Activated CD4-positive, alpha-beta T cell treated with anti-CD3 and anti-CD28 coated beads, Interleukin-2, amount 50 U/mL, for 48 hours (primary cell): Measurements from ENCODE around the gene MTCH2.
"Not testable (repeated sequence)": the region's sequence is repeated elsewhere in the genome, so short reads cannot be mapped to it uniquely, and the experiment has no call there.

Source experiments
- DNase-seq, 2 experiments: peaks; one replicate each; pipeline ENCODE4 v3.0.0-alpha.2; 2020

Gene MTCH2

DNA sequence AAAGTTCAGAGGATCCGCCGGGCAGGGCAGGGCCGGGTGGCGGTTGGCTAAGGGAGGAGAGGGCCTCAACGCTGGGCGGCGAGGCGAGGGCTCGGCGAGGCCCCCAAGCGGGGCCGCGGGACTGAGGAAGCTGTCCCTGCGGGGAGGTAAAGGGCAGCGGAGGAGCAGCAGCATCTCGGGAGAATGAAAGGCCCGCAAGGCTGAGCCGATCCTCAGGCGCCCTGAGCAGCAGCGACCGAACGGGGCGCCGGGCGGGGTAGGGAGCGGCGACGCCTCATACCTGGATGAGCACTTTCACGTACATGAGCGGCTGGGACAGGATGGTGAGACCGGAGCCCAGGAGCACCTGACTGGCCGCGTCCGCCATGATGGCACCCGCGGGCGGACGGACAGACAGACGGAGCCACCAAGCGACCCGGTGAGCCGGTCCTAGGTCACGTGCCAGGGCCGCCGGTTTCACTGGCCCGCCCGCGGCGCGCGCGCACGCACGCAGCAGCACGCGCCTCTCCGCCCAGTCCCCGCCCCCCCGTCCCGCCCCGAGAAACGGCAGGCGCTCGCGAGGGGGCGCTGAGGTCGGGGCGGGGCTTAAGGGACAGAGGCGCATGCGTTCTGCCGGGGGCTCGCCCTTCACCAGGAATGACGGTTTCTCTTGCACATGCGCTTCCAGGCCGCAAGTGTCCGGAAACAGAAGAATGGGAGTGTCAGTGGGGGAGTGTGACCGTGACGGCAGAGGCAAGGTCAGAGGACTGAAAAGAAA, at the start of gene MTCH2:
TSS of gene MTCH2 (minus strand) at position 461 of the 757 bp plus-strand sequence. CDS start at position 367, 94 bp downstream.
- peak; percentile 96 to 97 for DNase-seq

DNA sequence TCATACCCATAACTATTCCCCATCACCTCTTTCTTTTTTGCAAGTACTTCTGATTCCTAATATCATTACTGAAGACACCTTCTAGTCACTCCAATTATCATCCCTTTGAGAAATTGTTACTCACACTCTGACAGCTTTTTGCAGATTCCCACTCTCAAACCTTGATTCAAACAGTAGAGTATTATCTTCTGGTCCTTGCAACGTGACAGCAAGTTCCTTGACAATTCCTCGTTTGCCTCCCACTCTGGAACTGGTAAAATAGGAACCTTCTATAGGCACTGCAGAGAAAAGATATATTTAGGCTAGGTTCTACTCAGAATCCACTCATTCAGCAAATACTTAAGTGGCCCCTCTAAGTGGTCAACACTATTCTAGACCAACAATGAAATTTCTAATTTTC, 49.6 kb upstream of the MTCH2 start:
- DNase-seq: no peak

DNA sequence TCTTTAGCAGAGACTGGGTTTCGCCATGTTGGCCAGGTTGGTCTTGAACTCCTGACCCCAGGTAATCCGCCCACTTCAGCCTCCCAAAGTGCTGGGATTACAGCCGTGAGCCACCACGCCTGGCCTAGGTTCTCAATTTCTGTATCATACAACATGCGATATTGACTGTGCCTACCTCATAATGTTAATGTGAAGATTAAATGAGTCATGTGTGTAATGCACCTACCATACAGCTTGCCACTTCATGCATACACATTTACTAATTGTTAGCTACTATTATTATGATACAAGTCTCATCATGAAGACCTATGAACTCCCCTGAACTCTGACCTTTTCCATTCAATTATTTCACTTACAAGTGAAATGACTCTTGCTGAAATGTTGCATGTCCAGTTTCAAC, 47.1 kb upstream of the MTCH2 start:
- DNase-seq: no peak

DNA sequence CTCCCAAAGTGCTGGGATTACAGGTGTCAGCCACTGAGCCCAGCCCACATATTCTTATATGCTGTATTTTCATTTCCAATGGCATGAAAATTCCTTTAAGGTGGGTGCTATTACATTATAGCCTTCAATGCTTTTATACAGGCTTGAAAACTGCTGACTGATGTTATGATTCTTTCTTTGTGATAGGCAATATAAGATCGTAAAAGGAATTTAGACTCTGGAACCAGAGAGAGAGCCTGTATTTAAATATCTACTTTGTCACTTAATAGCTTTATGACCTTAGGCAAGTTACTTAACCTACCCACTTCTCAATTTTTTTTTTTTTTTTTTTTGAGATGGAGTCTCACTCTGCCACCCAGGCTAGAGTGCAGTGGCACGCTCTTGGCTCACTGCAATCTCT, 46.6 kb upstream of the MTCH2 start:
- no peak for DNase-seq

DNA sequence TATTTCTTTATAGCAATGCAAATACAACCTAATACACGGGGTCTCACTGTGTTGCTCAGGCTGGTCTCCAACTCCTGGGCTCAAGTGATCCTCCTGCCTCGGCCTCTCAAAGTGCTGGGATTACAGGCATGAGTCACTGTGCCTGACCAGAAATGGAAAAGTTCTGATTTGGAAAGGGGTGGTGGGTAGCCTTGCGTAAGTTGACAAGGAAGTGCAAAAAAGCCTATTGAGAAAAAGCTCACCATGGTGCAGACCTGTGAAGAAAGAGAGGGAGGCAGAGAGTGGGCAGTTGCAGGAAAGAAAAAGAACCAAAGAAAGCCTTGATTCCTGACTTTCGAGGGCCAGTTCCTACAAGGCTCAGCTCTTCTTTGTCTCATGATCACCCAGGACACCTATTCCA, 45.8 kb upstream of the MTCH2 start:
- DNase-seq: no peak

DNA sequence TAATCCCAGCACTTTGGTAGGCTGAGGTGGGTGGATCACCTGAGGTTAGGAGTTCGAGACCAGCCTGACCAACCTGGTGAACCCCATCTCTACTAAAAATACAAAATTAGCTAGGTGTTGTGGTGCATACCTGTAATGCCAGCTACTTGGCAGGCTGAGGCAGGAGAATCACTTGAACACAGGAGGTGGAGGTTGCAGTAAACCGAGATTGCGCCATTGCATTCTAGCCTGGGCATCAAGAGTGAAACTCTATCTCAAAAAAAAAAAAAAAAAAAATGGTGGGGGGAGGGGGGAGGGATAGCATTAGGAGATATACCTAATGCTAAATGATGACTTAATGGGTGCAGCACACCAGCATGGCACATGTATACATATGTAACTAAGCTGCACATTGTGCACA, 44.3 kb upstream of the MTCH2 start:
- not testable (repeated sequence) for DNase-seq

DNA sequence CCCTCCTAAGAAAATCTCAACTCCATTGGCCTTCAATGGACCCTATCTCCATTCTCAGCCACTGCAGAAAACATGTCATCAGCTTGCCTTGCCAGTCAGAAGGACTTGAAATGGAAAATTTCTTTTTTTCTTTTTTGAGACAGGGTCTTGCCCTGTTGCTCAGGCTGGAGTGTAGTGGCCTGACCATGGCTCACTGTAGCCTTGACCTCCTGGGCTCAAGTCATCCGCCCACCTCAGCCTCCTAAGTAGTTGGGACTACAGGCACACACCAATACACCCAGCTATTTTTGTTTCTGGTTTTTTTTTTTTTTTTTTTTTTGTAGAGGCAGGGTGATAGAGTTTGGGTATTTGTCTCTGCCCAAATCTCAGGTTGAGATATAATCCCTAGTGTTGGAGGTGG, 43.8 kb upstream of the MTCH2 start:
- DNase-seq: no peak

DNA sequence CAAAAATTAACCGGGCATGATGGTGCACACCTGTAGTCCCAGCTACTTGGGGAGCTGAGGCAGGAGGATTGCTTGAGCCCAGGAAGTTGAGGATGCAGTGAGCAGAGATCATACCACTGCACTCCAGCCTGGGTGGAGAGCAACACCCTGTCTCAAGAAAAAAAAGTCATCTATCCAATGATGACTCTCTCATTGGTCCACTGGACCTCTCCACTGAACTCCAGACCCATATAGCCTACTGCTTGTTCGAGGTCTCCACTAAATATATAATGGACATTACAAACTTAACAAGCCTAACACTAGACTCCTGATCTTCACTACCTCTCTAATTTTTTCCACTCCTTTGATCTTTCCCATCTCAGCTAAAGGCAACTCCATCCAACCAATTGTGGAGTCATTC, 33.5 kb upstream of the MTCH2 start:
- DNase-seq: no peak

DNA sequence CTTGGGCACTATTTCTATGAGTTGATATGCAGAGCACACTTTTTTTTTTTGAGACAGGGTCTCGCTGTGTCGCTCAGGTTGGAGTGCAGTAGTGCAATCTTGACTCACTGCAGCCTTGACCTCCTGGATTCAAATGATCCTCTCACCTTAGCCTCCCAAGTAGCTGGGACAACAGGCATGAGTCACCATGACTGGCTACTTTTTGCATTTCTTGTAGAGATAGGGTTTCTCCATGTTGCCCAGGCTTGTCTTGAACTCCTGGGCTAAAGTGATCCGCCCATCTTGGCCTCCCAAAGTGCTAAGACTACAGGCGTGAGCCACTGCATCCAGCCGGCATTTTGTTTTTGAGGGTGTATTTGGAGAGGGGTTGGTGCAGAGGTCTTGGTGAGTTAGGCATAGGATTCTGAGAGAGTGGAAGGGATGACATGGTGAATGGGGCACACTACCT, 29.9 kb upstream of the MTCH2 start:
- DNase-seq: no peak

DNA sequence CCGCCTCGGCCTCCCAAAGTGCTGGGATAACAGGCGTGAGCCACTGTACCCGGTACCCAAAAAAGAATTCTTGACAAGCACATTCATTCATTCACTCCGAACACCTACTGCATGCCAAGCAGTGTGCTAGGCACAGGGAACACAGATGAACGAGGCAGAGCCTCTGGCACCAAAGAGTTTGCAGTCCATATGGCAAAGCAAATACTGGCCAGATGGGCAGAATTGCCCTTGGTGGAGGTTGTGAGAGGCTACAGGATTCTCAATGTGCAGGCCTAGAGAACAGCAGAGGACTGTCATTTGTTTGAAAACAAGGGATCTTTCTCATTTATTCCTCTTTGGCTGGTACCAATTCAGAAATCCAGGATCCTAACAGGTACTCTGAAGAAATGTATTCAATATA, 27.5 kb upstream of the MTCH2 start:
- no peak for DNase-seq

DNA sequence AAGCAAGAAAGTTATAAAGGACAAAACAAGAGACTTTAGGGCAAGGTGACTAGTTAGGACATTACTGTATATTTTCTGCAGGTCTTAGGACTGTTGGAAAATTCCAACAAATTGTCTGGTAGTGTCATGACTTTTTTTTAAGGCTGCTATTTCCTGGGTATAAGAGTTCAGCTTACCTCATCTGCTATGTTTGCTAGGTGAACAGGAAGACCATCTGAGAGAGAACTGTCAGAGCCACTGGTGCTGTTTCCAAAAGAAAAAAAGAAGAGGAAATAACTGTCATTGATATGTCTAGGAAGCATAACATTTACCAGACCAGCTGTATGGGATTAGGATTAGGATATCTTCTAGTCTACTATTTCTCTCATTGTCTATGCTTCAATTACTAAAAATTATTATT, 26.3 kb upstream of the MTCH2 start:
- no peak for DNase-seq

DNA sequence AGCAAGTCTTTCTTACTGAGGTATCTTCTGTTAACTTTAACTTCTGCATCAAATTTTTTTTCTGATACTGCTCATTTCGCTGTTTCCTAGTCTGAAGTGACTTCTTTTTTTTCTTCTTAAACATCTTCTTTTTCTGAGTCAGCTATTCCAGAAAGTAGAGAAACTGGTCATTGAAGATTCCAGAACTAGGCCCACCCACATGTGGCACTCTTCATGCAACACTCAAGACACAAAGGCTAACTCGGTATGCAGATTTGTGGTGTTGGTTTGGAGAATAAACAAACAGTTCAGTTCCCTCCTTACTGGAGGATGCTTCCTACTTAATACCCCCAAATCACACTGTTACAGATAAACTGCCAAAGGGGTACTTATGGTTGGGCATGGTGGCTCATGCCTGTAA, 25.2 kb upstream of the MTCH2 start:
- no peak for DNase-seq

DNA sequence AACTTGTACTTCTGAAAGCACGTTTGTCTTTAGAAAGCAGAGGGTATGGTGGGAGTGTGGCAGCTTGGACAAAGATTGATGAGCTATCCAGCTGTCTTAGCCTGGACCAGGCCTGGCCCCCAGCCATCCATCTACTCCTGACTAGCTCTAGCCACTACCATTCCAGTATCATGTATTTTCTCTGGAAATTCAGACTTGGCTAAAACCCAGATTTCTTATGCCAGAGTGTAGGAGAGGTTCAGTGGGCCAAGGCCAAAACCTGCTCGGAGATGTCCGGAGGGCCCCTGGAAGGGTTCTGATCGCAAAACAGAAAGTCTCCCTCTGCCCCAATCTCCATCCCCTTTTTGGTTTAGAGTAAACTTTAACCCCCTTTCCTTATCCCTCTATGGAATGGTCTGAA, 24.8 kb upstream of the MTCH2 start:
- no peak for DNase-seq

DNA sequence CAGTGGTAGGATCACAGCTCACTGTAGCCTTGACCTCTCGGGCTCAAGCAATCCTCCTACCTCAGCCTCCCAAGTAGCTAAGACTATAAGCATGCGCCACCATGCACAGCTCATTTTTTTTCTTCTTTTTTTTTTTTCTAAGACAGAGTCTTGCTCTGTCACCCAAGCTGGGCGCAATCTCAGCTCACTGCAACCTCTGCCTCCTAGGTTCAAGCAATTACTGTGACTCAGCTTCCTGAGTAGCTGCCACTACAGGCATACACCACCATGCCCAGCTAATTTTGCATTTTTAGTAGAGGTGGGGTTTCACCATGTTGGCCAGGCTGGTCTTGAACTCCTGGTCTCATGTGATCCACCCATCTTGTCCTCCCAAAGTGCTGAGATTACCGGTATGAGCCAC, 22.6 kb upstream of the MTCH2 start:
- peak; percentile 9 to 25 for DNase-seq

DNA sequence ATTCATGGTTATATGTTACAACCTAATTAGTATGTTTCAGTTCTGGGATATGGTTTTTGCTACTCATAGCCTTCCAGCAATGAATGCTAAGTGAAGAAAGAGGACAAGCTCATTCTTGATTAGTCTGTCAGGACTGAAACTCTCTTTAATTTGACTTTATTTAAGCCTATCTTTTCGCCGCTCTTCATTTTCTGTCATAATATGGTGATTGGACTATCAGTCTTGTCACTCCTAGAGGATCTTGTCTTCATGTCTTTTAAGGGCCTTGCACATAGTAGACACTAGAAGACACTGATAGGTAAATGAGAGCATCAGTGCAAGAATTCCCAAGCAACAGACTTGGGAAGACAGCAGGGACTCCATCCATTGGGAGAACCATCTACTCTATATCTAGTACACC, 18.9 kb upstream of the MTCH2 start:
- no peak for DNase-seq

DNA sequence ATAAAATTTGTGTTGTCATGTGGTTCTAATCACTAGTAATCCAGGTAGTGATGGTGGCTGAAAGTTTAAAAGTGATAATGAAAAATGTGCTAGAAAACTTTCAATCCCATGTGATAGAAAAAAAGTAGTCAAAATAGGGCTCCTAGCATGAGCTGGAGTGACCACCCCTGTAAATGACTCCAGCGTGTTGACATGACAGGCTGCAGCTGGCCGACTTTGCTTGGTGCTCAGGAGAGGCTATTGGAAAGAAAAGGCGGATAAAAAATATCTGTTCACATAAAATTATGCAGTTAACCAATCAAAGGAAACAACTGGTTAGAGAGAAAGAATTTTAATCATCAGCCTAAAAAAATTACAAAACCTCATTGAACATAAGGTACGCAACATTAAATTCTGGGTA, 16.9 kb upstream of the MTCH2 start:
- no peak for DNase-seq

DNA sequence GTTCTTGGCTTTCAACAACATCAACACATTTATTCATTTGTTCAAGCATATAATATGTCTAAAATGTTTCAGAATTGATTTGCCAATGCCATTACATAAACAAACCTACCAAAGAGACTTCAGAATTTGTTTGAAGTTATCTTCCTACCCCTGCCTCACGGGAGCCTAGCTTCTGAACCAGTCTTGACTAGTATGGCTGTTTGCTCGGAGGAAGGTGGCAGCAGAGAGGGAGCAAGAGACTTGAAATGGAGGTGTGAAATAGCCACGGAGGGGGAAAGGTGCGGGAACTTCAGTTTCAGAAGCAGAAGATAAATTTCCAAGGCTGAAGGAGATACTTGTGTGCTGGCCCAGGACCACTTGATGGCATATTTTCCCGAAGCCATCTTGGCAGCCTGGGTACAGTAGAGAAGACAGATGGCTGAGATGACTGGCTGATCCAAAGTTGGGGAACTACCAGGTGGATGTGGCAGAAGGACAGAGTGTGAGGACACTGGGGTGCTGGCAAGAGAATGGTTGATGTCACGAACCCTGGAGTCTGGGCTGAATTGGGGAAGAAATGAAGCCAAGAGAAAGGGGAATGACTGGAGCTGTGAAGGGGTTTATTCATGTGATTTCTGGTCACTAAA, 14.0 kb upstream of the MTCH2 start:
- no peak for DNase-seq

DNA sequence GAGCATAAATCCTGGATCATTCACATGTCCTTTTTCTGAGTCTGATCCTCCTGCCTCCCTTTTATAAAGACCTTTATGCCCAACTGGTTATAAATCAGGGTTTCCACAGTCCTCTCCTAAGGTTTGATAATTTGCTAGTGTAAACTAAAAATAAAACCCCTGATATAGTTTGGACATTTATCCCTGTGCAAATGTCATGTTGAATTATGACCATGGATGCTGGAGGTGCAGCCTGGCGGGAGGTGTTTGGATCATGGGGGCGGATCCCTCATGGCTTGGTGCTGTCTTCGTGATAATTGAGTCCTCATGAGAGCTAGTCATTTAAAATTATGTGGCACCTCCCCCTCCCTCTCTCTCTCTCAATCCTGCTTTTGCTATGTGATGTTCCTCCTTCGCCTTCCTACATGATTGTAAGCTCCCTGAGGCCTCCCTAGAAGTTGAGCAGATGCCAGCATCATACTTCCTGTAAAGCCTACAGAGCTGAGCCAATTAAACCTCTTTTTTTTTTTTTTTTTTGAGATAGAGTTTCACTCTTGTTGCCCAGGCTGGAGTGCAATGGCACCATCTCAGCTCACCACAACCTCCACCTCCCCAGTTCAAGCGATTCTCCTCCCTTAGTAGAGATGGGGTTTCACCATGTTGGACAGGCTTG, 9.6 kb upstream of the MTCH2 start:
- no peak for DNase-seq

DNA sequence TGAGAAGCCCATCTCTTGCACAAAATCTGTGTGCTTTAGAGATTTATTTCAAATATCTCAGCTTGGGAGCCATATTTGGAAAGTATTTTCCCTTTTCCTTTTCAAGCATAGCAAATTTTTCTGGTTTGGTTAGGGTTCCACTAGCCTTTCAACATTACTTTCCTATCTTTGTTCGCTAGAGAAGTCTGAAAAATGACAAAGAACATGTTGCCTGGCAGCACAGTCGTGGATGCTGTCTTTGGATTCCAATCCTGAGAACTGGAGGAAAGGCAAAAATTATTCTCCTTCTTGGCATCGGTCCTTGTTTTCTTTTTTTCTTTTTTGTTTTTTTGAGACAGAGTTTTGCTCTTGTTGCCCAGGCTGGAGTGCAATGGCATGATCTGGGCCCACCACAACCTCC, 6.9 kb upstream of the MTCH2 start:
- no peak for DNase-seq

DNA sequence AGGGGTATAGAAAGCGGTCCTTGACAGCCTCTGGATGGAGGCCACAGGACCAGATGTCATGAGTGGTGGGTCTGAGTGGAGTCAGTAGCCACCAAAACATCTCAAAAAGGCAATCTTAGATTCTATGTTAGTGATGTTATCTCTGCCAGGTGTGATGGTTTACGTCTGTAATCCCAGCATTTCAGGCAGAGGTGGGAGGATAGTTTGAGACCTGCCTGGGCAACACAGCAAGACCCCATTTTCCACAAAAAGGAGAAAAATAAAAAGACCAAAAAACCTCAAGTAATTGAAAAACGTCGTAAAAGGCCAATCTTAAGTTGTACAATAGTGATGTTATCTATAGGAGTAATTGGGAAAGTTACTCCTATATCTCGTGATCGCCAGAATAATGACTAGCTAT, 3.7 kb upstream of the MTCH2 start:
- DNase-seq: no peak

DNA sequence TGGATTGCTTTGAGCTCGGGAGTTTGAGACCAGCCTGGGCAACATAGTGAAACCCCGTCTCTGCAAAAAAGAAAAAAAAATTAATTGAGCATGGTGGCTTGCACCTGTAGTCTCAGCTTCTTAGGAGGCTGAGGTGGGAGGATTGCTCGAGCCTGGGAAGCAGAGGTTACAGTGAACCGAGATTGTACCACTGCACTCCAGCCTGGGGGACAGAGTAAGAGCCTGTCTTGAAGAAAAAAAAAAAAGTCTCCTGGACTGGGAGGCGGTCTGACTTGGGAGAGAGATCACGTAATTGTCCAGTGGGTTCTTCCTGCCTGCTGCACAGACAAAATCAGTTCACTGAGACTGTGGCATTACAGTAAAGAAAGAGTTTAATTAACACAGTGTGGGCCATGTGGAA, 3.1 kb upstream of the MTCH2 start:
- DNase-seq: no peak

DNA sequence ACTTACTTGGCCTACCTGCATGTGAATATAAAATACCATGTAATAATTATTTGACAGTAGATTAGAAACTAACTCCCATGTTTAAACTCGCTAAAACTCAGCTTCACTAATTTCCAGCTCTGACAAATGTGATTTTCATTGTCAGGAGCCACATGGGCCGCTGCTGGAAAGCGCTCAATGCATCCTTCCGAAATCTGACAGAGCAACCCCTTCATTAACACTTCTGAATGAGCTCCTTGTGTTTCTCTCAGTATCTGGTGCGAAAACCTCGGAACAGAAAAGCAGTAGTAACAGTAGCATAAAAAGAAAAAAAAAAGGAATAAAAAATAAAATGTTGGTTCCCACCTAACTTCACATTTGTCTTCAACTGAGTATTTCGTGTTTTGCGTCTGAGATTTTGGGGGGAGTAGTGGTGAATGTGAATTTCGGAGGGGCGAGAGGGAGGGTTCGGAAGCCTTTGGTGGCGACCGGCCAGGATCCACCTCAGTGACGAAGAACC, 710 bp downstream of the MTCH2 start:
- no peak for DNase-seq

DNA sequence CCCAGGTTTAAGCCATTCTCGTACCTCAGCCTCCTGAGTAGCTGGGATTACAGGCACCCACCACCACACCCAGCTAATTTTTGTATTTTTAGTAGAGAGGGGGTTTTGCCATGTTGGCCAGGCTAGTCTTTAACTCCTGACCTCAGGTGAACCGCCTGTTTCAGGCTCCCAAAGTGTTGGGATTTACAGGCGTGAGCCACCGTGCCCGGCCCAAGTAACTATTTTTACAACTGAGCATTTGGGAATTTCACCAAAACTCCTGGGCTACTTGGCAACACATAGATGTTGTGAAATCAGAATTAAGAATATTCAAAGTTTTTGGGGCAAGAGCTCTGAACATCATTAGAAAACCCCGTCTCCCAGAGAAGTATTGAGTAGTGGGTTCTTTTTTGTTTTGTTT, 1.9 kb downstream of the MTCH2 start:
- not testable (repeated sequence) for DNase-seq

DNA sequence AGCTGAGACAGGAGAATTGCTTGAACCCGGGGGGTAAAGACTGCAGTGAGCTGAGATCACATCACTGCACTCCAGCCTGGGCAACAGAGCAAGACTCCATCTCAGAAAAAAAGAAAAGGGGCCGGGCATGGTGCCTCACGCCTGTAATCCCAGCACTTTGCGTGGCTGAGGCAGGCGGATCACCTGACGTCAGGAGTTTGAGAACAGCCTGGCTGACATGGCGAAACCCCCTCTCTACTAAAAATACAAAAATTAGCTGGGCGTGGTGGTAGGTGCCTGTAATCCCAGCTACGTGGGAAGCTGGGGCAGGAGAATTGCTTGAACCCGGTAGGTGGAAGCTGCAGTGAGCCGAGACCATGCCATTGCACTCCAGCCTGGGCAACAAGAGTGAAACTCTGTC, 6.0 kb downstream of the MTCH2 start:
- not testable (repeated sequence) for DNase-seq
